ENCODE measurements around the gene DIP2C. TPM values are rescaled to one million over a fixed set of nuclear protein-coding genes. Genes with fewer than 3 reads are reported as not detected.

The DIP2C gene
- total RNA-seq, 4 donors from 2014 or later = 2.4 to 14.9 (median 6.1) TPM

GRCh38 chr10:646118-646524 is 43.3 kb downstream of the DIP2C start:
- H3K4me1 ChIP-seq = peaks cover 4 to 14% (median 4%) of the 10 kb centered on the region in 3 donors
- peaks cover 0 to 12% (median 0%) of the 10 kb centered on the region in 3 donors for H3K9me3 ChIP-seq
- H3K36me3 ChIP-seq = no peaks in the 10 kb centered on the region
- no peaks in the 10 kb centered on the region for H3K27me3 ChIP-seq
- intact Hi-C loops (cut with DNase I) = no loop called here
- DNase-seq = no peak
- WGBS, 2 donors = 79 to 87% methylated on average over 4 to 12 of the region's 14 CpGs
- peak overlapping the region in 1 of 4 donors; percentile 28 for H3K27ac ChIP-seq
- TF ChIP-seq CTCF (IDR thresholded peaks at IDR 0.05) (no peak), POLR2A (IDR thresholded peaks at IDR 0.05) (no peak)
- H3K4me3 ChIP-seq = no peak overlapping the region

DNA sequence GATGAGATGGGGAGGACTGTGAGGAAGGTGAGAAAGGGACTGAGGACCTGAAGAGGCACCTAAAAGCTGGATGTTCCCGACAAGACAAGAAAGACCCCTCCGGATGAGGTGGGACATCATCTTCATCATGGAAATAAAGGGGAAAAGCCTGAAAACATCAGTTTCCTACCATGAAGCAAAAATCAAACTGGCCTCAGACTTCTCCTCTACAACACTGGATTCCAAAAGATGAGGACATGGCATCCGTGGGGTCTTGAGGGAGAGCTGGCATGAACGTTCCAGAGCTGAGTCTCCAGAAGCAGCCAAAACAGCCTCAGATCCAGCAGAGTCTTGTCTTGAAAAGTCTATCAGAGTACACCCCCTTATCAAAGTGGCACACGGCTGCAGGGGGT is 44.5 kb downstream of the DIP2C start:
- Histone ChIP-seq H3K4me1 (peaks cover 0 to 2% (median 0%) of the 10 kb centered on the region in 3 donors), H3K4me3 (no peak overlapping the region), H3K27ac (no peak overlapping the region), H3K27me3 (no peaks in the 10 kb centered on the region), H3K9me3 (peaks cover 0 to 12% (median 0%) of the 10 kb centered on the region in 3 donors), H3K36me3 (no peaks in the 10 kb centered on the region)
- intact Hi-C loops (cut with DNase I) = no loop called here
- no peak for DNase-seq
- WGBS, 2 donors = 92% methylated on average over 4 to 5 of the region's 5 CpGs
- TF ChIP-seq POLR2A (IDR thresholded peaks at IDR 0.05) = no peak
- no peak for TF ChIP-seq CTCF (IDR thresholded peaks at IDR 0.05)

GRCh38 chr10:644076-644942 is 45.2 kb downstream of the DIP2C start:
- Histone ChIP-seq H3K4me1 (no peaks in the 10 kb centered on the region), H3K4me3 (no peak overlapping the region), H3K27me3 (no peaks in the 10 kb centered on the region), H3K27ac (peak overlapping the region in 2 of 4 donors; percentile 26 to 29), H3K36me3 (no peaks in the 10 kb centered on the region), H3K9me3 (peaks cover 0 to 12% (median 0%) of the 10 kb centered on the region in 3 donors)
- DNase-seq = no peak
- no peak for TF ChIP-seq CTCF (IDR thresholded peaks at IDR 0.05)
- no peak for TF ChIP-seq POLR2A (IDR thresholded peaks at IDR 0.05)
- intact Hi-C loops (cut with DNase I) = no loop called here
- 70 to 75% methylated on average over 8 to 16 of the region's 23 CpGs for WGBS, 2 donors

DNA sequence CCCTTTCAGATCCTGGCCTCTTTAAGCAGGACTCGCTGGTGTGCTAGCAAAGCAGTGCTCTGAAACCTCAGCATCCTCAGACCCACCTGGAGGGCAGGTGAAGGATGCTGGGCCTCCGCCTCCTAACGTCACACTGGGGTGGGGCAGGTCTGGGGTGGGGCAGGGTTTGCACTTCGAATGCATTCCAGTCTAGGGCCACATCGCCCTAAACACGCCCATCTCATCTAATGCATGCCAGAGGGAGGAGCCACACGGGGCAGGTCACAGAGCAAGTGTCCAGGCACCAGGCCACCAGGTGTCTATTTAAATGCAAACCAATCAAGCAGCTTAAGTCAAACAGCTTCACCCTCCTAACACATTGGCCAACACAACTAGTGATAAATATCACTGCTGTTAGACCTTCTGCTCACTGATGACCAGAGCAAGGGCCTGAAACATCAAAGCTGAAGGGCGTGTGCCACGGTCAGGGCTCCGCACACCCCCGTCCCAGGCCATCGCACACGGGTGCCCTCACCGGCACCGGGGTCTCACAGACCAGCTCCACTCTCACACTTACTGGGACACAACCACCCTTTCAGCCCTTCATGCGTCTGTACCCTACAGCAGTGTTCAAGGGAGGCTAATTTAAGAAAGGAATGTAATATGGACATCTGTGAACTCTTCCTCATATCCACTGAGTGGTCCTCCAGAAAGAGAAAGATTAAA is 47.1 kb downstream of the DIP2C start:
- DNase-seq = no peak
- H3K4me3 ChIP-seq = no peak overlapping the region
- intact Hi-C loops (cut with DNase I) = no loop called here
- 67 to 76% methylated on average over 1 to 13 of the region's 16 CpGs for whole genome bisulfite sequencing, 2 donors
- H3K9me3 ChIP-seq = peaks cover 0 to 12% (median 0%) of the 10 kb centered on the region in 3 donors
- peaks cover 0 to 11% (median 7%) of the 10 kb centered on the region in 3 donors for H3K4me1 ChIP-seq
- TF ChIP-seq CTCF (IDR thresholded peaks at IDR 0.05) = no peak
- TF ChIP-seq POLR2A (IDR thresholded peaks at IDR 0.05) = no peak
- no peaks in the 10 kb centered on the region for H3K36me3 ChIP-seq
- no peak overlapping the region for H3K27ac ChIP-seq
- no peaks in the 10 kb centered on the region for H3K27me3 ChIP-seq
